Measurements from ENCODE around the gene COPZ2.

The COPZ2 gene

GRCh38 chr17:48056879-48057278 is 19.3 kb upstream of the COPZ2 start:
- 95% methylated on average over 2 of the region's 2 CpGs for WGBS, 2 experiments
- H3K4me1 ChIP-seq (ENCODE audit: control insufficient read depth, insufficient read depth, low read length) = peaks cover 37% of the 10 kb centered on the region
- peaks cover 29% of the 10 kb centered on the region for H3K36me3 ChIP-seq (ENCODE audit: control insufficient read depth, insufficient read depth, low read length)
- H3K4me3 ChIP-seq (ENCODE audit: insufficient read depth, low read depth, low read length) = no peak overlapping the region
- H3K9me3 ChIP-seq (ENCODE audit: control insufficient read depth, low read length) = no peaks in the 10 kb centered on the region
- no peaks in the 10 kb centered on the region for H3K27me3 ChIP-seq (ENCODE audit: control insufficient read depth, insufficient read depth, low read length, poor library complexity, severe bottlenecking)
- H3K27ac ChIP-seq (ENCODE audit: insufficient read depth, low read depth, low read length, poor library complexity, severe bottlenecking) = no peak overlapping the region

- H3K27ac ChIP-seq (ENCODE audit: insufficient read depth, low read depth, low read length, poor library complexity, severe bottlenecking) = peak overlapping the region; percentile 19
- no peaks in the 10 kb centered on the region for H3K27me3 ChIP-seq (ENCODE audit: control insufficient read depth, insufficient read depth, low read length, poor library complexity, severe bottlenecking)
- H3K9me3 ChIP-seq (ENCODE audit: control insufficient read depth, low read length) = no peaks in the 10 kb centered on the region
- H3K4me3 ChIP-seq (ENCODE audit: insufficient read depth, low read depth, low read length) = no peak overlapping the region
- 91 to 92% methylated on average over 10 of the region's 10 CpGs for WGBS, 2 experiments
- peaks cover 29% of the 10 kb centered on the region for H3K36me3 ChIP-seq (ENCODE audit: control insufficient read depth, insufficient read depth, low read length)
- peaks cover 42% of the 10 kb centered on the region for H3K4me1 ChIP-seq (ENCODE audit: control insufficient read depth, insufficient read depth, low read length)
Observed at GRCh38 chr17:48056246-48056745, 18.7 kb upstream of the COPZ2 start.

- Histone ChIP-seq H3K4me3 (ENCODE audit: insufficient read depth, low read depth, low read length) (peak overlapping the region; percentile 51), H3K27ac (ENCODE audit: insufficient read depth, low read depth, low read length, poor library complexity, severe bottlenecking) (peak overlapping the region; percentile 19), H3K27me3 (ENCODE audit: control insufficient read depth, insufficient read depth, low read length, poor library complexity, severe bottlenecking) (no peaks in the 10 kb centered on the region), H3K36me3 (ENCODE audit: control insufficient read depth, insufficient read depth, low read length) (peaks cover 33% of the 10 kb centered on the region), H3K4me1 (ENCODE audit: control insufficient read depth, insufficient read depth, low read length) (peaks cover 48% of the 10 kb centered on the region), H3K9me3 (ENCODE audit: control insufficient read depth, low read length) (no peaks in the 10 kb centered on the region)
- WGBS, 2 experiments = 24 to 33% methylated on average over 4 to 5 of the region's 5 CpGs
Observed at GRCh38 chr17:48055531-48056245, 18.1 kb upstream of the COPZ2 start.

- Histone ChIP-seq H3K27me3 (ENCODE audit: control insufficient read depth, insufficient read depth, low read length, poor library complexity, severe bottlenecking) (no peaks in the 10 kb centered on the region), H3K4me1 (ENCODE audit: control insufficient read depth, insufficient read depth, low read length) (peaks cover 60% of the 10 kb centered on the region), H3K9me3 (ENCODE audit: control insufficient read depth, low read length) (no peaks in the 10 kb centered on the region), H3K36me3 (ENCODE audit: control insufficient read depth, insufficient read depth, low read length) (peaks cover 36% of the 10 kb centered on the region), H3K27ac (ENCODE audit: insufficient read depth, low read depth, low read length, poor library complexity, severe bottlenecking) (peak overlapping the region; percentile 68), H3K4me3 (ENCODE audit: insufficient read depth, low read depth, low read length) (peak overlapping the region; percentile 51)
- 2% methylated on average over 34 of the region's 34 CpGs for WGBS, 2 experiments
Observed at GRCh38 chr17:48054238-48055185, 16.9 kb upstream of the COPZ2 start.

- H3K27ac ChIP-seq (ENCODE audit: insufficient read depth, low read depth, low read length, poor library complexity, severe bottlenecking) = peak overlapping the region; percentile 68
- no peaks in the 10 kb centered on the region for H3K27me3 ChIP-seq (ENCODE audit: control insufficient read depth, insufficient read depth, low read length, poor library complexity, severe bottlenecking)
- peaks cover 32% of the 10 kb centered on the region for H3K36me3 ChIP-seq (ENCODE audit: control insufficient read depth, insufficient read depth, low read length)
- whole genome bisulfite sequencing, 2 experiments = 42 to 44% methylated on average over 6 of the region's 6 CpGs
- no peaks in the 10 kb centered on the region for H3K9me3 ChIP-seq (ENCODE audit: control insufficient read depth, low read length)
- H3K4me1 ChIP-seq (ENCODE audit: control insufficient read depth, insufficient read depth, low read length) = peaks cover 60% of the 10 kb centered on the region
- H3K4me3 ChIP-seq (ENCODE audit: insufficient read depth, low read depth, low read length) = no peak overlapping the region
Observed at GRCh38 chr17:48053758-48054237, 16.2 kb upstream of the COPZ2 start.

- WGBS, 2 experiments = 63 to 70% methylated on average over 5 of the region's 5 CpGs
- Histone ChIP-seq H3K27ac (ENCODE audit: insufficient read depth, low read depth, low read length, poor library complexity, severe bottlenecking) (peak overlapping the region; percentile 68), H3K4me3 (ENCODE audit: insufficient read depth, low read depth, low read length) (no peak overlapping the region), H3K27me3 (ENCODE audit: control insufficient read depth, insufficient read depth, low read length, poor library complexity, severe bottlenecking) (no peaks in the 10 kb centered on the region), H3K36me3 (ENCODE audit: control insufficient read depth, insufficient read depth, low read length) (peaks cover 26% of the 10 kb centered on the region), H3K9me3 (ENCODE audit: control insufficient read depth, low read length) (no peaks in the 10 kb centered on the region), H3K4me1 (ENCODE audit: control insufficient read depth, insufficient read depth, low read length) (peaks cover 60% of the 10 kb centered on the region)
Observed at GRCh38 chr17:48052956-48053757, 15.6 kb upstream of the COPZ2 start.

- H3K27ac ChIP-seq (ENCODE audit: insufficient read depth, low read depth, low read length, poor library complexity, severe bottlenecking) = no peak overlapping the region
- WGBS, 2 experiments = 59 to 62% methylated on average over 5 of the region's 5 CpGs
- H3K27me3 ChIP-seq (ENCODE audit: control insufficient read depth, insufficient read depth, low read length, poor library complexity, severe bottlenecking) = no peaks in the 10 kb centered on the region
- H3K9me3 ChIP-seq (ENCODE audit: control insufficient read depth, low read length) = no peaks in the 10 kb centered on the region
- H3K36me3 ChIP-seq (ENCODE audit: control insufficient read depth, insufficient read depth, low read length) = peaks cover 13% of the 10 kb centered on the region
- no peak overlapping the region for H3K4me3 ChIP-seq (ENCODE audit: insufficient read depth, low read depth, low read length)
- H3K4me1 ChIP-seq (ENCODE audit: control insufficient read depth, insufficient read depth, low read length) = peaks cover 61% of the 10 kb centered on the region
Observed at GRCh38 chr17:48051706-48052486, 14.3 kb upstream of the COPZ2 start.

GRCh38 chr17:48051283-48051682 is 13.7 kb upstream of the COPZ2 start:
- Histone ChIP-seq H3K36me3 (ENCODE audit: control insufficient read depth, insufficient read depth, low read length) (peaks cover 10% of the 10 kb centered on the region), H3K27me3 (ENCODE audit: control insufficient read depth, insufficient read depth, low read length, poor library complexity, severe bottlenecking) (no peaks in the 10 kb centered on the region), H3K4me1 (ENCODE audit: control insufficient read depth, insufficient read depth, low read length) (peaks cover 67% of the 10 kb centered on the region), H3K9me3 (ENCODE audit: control insufficient read depth, low read length) (no peaks in the 10 kb centered on the region), H3K4me3 (ENCODE audit: insufficient read depth, low read depth, low read length) (no peak overlapping the region), H3K27ac (ENCODE audit: insufficient read depth, low read depth, low read length, poor library complexity, severe bottlenecking) (no peak overlapping the region)
- 90 to 94% methylated on average over 10 of the region's 10 CpGs for WGBS, 2 experiments

Data from ectodermal cell (in vitro differentiated cells).